Activated CD4-positive, alpha-beta T cell treated with anti-CD3 and anti-CD28 coated beads for 4 hours (primary cell): ENCODE data around the gene IFITM2.
"Not testable (repeated sequence)": the region's sequence is repeated elsewhere in the genome, so short reads cannot be mapped to it uniquely, and the experiment has no call there.

ENCODE experiments used
- DNase-seq, 2 donors: peaks; one replicate each; pipeline ENCODE4 v3.0.0-alpha.2; 2020

Gene IFITM2

DNA sequence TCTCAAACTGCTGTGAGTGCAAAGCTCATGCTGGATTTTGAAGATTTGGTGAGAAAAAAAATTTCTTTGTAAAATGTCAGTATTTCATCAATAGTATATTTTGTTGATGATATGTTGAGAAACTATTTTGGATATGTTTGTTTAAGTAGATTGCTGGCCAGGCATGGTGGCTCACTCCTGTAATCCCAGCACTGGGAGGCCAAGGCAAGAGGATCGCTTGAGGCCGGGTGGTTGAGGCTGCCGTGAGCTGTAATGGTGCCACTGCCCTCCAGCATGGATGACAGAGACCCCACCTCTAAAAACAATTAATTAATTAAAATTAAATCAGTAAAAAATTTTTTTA is 19.9 kb downstream of the IFITM2 start:
- DNase-seq: no peak

DNA sequence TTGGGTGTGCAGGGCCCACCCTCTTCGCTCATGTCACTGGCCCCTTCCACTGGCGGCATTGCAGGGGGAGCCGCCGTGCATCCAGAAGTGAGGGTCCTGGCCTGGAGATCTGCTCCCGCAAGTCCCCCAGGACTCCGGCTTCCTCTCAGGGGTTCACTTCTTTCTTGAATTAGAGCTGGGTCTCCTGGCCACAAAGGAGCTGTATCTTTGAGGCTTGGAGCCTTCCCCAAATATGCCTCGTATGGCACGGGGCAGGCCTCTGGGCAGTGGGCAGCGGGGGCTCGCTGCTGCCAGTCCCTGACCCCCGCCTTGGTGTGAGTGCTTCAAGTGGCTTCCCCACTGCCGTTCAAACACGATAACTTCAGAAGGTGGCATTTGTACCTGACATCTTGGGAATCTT is 20.4 kb downstream of the IFITM2 start:
- DNase-seq: no peak

DNA sequence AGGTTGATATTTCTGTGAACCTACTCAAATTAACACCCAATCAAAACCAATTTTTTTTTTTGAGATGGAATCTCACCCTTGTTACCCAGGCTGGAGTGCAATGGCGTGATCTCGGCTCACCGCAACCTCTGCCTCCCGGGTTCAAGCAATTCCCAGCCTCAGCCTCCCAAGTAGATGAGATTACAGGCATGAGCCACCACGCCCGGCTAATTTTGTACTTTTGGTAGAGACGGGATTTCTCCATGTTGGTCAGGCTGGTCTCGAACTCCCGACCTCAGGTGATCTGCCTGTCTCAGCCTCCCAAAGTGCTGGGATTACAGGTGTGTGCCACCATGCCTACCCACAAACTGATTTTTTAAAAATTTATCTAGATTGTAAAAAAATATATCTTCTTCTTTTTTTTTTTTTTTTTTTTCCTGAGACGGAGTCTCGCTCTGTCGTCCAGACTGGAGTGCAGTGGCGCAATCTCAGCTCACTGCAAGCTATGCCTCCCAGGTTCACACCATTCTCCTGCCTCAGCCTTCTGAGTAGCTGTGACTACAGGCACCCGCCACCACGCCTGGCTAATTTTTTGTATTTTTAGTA is 21.0 kb downstream of the IFITM2 start:
- DNase-seq: not testable (repeated sequence)

- DNase-seq: no peak
These were observed 22.3 kb downstream of the IFITM2 start for GRCh38 chr11:329886-330253.

DNA sequence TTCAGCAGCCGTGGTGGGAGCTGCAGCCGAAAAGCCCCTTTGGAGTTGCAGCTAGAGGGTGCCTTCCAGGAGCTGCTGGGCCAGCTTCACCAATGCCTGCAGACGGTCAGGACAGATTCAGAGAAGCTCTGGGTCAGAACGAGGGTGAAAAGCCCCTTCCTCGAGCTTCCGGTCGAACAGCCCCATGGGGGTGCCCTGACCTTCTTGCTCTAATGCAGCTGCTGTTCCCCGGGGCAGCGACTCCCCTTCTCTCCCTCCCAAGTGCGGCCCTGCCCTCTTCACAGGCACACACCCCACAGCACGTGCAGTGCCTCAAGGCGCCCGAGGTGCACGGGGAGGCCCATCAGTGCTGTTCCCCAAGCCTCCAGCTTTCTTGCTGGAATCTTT is 22.7 kb downstream of the IFITM2 start:
- no peak for DNase-seq

GRCh38 chr11:330694-331357 is 23.2 kb downstream of the IFITM2 start:
- DNase-seq: no peak

DNA sequence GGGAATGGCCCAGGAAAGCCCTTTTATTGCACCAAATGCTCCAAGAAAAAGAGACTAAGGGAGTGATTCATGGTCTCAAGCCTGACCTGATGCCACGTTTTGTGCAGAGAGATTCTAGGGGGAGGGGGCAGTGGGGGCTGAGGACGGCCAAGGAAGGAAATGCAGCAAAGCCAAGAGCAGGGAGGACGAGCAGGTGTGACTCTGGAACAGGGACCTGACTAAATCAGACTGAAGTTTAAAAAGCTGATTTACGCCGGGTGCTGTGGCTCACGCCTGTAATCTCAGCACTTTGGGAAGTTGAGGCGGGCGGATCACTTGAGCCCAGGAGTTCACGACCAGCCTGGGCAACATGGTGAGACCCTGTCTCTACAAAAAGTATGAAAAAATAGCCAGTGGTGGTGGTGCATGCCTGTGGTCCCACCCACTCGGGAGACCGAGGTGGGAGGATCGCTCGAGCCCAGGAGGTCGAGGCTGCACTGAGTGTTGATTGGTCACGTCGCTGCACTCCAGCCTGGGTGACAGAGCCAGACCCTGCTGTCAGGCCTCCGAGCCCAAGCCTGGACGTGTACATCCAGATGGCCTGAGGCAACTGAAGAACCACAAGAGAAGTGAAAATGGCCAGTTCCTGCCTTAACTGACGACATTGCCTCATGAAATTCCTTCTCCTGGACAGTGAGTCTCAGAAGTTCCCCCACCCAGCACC is 23.9 kb downstream of the IFITM2 start:
- no peak for DNase-seq

GRCh38 chr11:332651-333480 is 25.2 kb downstream of the IFITM2 start:
- DNase-seq: no peak

DNA sequence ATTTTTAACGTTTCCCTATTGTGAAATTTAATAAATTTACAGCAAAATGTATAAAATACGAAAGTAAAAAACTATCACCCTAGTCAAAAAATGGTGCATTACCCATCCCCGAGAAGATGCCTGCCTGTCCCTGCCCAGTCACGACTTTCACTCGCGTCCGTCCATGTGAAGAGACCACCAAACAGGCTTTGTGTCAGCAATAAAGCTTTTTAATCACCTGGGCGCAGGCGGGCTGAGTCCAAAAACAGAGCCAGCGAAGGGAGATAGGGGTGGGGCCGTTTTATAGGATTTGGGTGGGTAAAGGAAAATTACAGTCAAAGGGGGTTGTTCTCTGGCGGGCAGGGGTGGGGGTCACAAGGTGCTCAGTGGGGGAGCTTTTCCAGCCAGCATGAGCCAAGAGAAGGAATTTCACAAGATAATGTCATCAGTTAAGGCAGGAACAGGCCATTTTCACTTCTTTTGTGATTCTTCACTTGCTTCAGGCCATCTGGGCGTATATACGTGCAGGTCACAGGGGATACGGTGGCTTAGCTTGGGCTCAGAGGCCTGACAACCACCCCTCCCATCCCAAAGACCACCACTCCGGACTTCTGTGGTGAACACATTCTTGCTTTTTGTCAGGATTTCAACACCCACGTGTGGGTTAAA is 26.1 kb downstream of the IFITM2 start:
- DNase-seq: not testable (repeated sequence)

GRCh38 chr11:334264-334994 is 26.8 kb downstream of the IFITM2 start:
- no peak for DNase-seq

GRCh38 chr11:335779-336658 is 28.4 kb downstream of the IFITM2 start:
- no peak for DNase-seq

DNA sequence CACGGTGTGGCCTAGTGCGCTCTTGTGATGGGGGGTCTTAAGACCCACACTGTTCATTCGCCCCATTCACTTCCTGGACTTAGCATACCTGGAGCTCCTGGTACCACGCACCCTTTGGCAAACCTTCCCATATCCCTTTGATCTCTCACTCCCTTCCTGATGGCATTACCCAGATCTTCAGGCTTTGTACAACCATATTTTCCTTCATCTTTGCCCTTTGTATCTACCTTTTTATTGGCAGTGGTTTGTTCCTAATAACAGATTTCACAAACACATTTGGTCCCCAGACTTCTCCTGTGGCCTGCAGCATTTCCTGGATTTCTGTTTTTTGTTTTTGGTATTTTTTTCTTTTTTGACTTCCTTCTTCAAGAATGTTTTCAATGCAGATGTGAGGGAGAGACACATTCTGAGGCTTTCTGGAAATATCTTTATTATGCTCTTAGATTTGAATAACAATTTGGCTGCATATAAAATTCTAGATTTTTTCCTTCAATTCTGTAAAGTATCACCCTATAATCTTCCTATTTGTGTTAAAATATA is 29.1 kb downstream of the IFITM2 start:
- DNase-seq: no peak

GRCh38 chr11:337711-338110 is 30.1 kb downstream of the IFITM2 start:
- no peak for DNase-seq

DNA sequence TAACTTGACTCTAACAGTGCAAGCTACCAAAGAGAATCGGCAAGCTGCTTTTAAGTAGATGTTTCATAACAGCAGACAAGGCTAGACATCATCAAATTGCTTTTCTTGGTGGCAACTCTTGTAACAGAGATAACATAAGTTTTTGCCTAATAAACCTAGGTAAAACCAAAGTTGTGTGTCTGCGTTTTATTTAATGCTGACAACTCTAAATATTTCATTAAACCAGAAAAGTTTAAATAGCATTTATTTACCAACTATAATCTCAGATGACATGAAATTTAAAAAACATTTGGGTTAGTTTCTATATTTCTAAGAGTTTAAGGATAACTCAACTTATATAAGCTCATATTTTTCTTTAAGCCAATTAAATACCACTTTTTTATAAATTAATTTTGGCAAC is 32.3 kb downstream of the IFITM2 start:
- DNase-seq: no peak

DNA sequence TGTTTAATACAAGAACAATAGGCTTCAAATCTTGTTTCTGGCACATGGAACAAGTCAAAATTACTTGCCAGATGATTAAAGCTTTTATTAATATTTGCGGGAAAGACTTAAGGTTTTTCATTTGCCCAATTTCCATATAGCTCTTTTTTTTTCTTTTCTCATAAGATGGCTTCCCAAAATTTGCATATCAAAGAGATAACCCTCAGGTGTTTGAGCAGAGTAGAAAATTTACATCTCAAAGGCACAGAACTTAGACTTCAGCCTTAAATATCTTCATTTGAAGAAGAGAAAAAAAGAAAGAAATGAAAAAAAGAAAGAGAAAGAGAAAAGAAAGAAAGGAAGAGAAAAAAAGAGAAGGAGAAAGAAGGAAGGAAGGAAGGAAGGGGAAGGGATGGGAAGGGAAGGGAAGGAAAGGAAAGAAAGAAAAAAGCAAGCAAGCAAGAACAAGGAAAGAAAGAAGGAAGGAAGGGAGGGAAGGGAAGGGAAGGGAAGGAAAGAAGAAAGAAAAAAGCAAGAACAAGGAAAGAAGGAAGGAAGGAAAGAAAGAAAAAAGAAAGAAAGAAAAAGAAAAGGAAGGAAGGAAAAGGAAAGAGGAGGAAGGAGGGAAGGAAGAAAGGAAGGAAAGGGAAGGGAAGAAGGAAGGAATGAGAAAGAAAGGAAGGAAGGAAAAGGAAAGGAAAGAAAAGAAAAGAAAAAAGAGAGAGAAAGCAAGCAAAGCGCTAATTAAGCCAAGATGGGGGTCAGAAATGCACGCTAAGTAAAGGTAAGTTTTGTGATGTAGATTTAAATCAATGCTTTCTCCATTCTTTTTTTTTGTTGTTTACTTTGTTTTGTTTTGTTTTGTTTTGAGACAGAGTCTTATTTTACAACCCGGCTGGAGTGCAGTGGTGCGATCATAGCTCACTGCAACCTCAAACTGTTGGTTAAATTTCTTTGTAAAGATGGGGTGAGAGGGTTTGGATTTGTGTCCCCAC is 33.2 kb downstream of the IFITM2 start:
- DNase-seq: no peak

- no peak for DNase-seq
These were observed 34.7 kb downstream of the IFITM2 start for GRCh38 chr11:342328-342727.

- DNase-seq: no peak
These were observed 37.4 kb downstream of the IFITM2 start for GRCh38 chr11:344836-345578.

DNA sequence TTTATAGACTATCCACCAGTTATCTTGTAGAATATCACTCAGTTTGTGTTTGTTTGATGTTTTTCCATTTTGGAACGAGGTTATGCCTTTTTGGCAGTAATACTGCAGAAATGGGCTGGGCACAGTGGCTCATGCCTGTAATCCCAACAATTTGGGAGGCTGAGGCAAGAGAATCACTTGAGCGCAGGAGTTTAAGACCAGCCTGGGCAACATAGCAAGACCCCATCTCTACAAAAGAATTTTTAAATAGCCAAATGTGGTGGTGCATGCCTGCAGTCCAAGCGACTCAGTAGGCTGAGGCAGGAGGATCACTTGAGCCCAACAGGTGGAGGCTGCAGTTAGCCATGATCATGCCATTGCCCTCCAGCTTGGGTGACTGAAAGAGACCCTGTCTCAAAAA is 38.9 kb downstream of the IFITM2 start:
- DNase-seq: no peak
